ENCODE data around the gene NTHL1. TPM values are rescaled to one million over a fixed set of nuclear protein-coding genes. Genes with fewer than 3 reads are reported as not detected.

NTHL1 gene
- total and polyA plus RNA-seq, 5 experiments from 2014 or later, result 9.1 to 20.0 (median 13.1) TPM

DNA sequence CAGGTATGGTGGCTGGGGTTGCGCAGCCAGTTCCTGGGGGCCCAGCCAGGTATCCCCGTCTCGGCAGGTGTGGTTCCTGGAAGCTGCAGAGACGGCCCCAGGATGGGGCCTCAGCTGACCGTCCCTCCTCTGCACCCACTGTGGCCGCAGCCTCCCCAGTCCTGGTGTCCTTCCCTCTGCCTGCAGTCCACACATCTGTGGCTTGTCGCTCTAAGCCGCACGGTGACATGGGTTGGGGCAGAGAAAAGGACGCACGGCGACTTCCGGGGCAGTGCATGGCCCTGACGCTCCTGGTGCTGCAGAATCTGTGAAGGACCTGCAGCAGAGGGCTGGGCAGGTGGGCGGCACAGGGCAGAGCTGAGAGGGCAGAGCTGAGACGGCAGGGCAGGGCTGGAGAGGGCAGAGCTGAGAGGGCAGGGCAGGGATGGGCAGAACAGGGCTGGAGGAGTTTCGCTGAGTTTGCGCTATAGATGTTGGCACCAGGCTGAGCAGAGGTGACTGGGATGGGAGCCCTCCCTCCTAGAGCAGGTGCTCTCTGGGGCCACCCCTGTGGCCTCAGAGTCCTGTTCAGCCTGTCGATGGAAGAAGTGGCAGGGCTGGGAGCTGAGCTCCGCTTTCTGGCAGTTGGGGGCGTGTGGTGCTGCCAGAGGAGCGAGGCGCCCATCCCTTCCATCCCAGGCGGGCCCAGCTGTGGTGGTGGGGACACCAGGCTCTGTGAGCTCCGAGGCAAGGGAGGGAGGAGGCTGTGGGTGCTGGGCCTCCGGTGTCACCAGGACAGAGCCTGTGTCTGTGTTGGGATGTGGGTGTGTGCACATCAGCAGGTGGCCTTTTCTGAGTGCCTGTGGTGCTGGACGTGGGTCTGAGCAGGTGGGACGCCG is 23.2 kb upstream of the NTHL1 start:
- peaks cover 0 to 50% (median 16%) of the 10 kb centered on the region in 3 donors for H3K36me3 Mint-ChIP-seq
- no peaks in the 10 kb centered on the region for H3K9me3 Mint-ChIP-seq
- no peak for ATAC-seq
- H3K4me3 Mint-ChIP-seq, result no peak overlapping the region
- POLR2A ChIA-PET, result no interaction called here
- no peak overlapping the region for H3K27ac Mint-ChIP-seq
- H3K4me1 Mint-ChIP-seq, result no peaks in the 10 kb centered on the region
- DNase-seq, result no peak
- no peaks in the 10 kb centered on the region for H3K27me3 Mint-ChIP-seq

DNA sequence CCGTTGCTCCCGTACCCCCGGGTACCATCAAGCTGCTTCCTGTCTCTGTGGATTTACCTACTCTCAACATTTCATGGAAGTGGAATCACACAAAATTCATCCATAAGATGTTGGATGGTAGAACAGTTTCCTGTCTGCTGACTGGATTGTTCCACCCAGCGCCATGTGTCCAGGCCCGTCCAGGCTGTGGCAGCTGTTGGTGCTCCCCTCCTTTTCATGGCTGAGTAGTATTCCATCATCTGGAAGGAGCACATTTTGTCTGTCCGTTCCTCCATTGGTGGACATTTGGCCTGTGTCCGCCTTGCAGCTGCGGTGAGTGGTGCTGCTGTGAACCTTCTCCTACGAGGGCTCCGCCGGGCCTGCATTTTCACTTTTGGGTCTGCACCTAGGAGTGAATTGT is 18.5 kb upstream of the NTHL1 start:
- POLR2A ChIA-PET, result no interaction called here
- Mint-ChIP-seq H3K36me3 (peaks cover 0 to 40% (median 8%) of the 10 kb centered on the region in 3 donors), H3K27ac (peak overlapping the region in 2 of 10 donors; percentile 25 to 53)

DNA sequence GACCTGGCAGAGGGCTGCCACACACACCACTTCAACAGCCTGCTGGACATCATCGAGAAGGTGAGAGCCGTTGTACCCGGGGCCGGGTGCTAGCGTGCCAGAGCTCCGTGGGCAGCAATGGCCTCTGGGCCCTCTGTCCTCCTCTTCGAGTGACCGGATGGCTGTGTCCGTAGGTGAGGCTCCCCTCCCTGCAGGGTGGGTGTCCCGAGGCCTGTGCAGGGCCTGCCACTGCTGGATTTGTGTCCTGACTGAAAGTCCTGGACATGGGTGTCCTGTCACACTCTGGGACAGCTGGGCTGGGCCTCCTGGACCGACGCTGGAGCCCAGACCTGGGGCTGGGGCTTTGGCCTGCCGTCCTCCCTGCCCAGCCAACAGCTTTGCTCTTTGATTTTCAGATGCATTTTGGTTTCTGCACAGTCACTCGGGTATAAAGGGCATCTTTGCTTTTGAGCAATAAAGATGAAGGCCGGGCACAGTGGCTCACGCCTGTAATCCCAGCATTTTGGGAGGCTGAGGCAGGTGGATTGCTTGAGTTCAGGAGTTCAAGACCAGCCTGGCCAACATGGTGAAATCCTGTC is 16.8 kb upstream of the NTHL1 start:
- H3K9me3 Mint-ChIP-seq, result no peaks in the 10 kb centered on the region
- no peaks in the 10 kb centered on the region for H3K4me1 Mint-ChIP-seq
- DNase-seq (no peak), ATAC-seq (no peak)
- no peak overlapping the region for H3K4me3 Mint-ChIP-seq
- POLR2A ChIA-PET, result interaction anchor here (0.6 to 0.7 kb wide), 3 partner anchors 24 to 87 kb away, joined by 3 to 6 read pairs (median 3); no protein-coding TSS in a partner anchor
- no peaks in the 10 kb centered on the region for H3K27me3 Mint-ChIP-seq
- peaks cover 0 to 35% (median 8%) of the 10 kb centered on the region in 3 donors for H3K36me3 Mint-ChIP-seq
- H3K27ac Mint-ChIP-seq, result no peak overlapping the region

More for the DNA sequence above, 18.5 kb upstream of the NTHL1 start:
- Mint-ChIP-seq H3K9me3 (no peaks in the 10 kb centered on the region), H3K27me3 (no peaks in the 10 kb centered on the region), H3K4me1 (no peaks in the 10 kb centered on the region), H3K4me3 (no peak overlapping the region)
- ATAC-seq, result no peak
- DNase-seq, result no peak

DNA sequence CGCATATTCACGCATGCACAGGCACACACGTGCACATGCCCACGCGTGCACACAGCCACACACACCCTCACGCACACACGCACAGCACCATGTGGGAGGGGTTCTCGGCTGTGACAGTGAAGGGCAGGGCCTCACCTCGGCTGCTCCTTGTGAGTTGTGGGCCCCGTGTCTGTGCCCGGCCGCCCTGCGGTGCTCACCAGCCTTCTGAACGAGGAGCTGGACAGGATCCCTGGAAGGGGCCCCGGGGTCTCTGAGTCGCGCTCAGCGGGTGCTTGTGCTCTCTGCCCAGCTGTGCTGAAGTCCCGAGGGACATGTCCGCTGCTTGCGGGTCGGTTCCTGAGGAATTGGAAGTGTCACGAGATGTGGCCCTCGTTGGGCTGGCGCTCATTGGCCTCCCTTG is 16.2 kb upstream of the NTHL1 start:
- Mint-ChIP-seq H3K36me3 (peaks cover 0 to 33% (median 8%) of the 10 kb centered on the region in 3 donors), H3K4me3 (no peak overlapping the region), H3K27ac (no peak overlapping the region), H3K9me3 (no peaks in the 10 kb centered on the region), H3K4me1 (no peaks in the 10 kb centered on the region), H3K27me3 (no peaks in the 10 kb centered on the region)
- POLR2A ChIA-PET, result no interaction called here
- no peak for ATAC-seq
- DNase-seq, result no peak

DNA sequence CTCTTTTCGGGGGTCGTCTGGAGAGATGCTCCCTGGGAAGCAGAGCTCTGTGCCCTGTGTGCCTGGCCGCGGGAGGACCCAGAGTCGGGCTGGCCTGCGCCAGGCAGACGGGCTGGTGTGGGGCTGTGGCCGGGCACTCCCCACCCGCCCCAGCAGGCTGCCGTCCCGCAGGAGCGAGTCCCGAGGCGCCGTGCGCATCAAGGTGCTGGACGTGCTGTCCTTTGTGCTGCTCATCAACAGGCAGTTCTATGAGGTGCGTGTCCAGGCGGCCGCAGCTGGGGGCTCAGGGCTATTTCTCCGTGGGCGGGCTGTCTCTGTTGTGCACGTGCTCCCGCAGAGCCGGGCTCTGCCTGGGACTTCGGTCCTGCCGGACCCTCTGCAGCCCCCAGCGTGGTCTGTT is 15.2 kb upstream of the NTHL1 start:
- Mint-ChIP-seq H3K4me3 (no peak overlapping the region), H3K27ac (no peak overlapping the region), H3K9me3 (no peaks in the 10 kb centered on the region), H3K4me1 (peaks cover 0 to 6% (median 0%) of the 10 kb centered on the region in 4 donors), H3K27me3 (no peaks in the 10 kb centered on the region), H3K36me3 (peaks cover 0 to 33% (median 8%) of the 10 kb centered on the region in 3 donors)
- POLR2A ChIA-PET, result no interaction called here
- no peak for DNase-seq
- ATAC-seq, result no peak

DNA sequence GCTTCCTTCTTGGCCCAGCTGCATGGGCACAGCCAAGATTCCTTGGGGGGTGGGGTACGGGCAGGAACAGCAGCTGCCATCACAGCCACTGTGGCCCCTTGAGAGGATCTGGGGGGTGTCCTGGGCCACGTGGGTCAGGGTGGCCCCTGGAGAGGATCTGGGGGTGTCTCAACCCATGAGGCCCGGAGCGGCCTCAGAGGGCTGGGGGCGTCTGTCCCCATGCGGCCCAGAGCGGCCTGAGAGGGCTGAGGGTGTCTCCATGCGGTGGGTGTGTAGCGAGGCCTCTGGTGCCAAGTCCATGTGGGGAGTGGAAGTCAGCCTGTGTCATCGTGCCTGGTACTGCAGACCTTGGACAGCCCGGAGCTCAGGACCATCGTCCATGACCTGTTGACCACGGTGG is 13.9 kb upstream of the NTHL1 start:
- H3K27me3 Mint-ChIP-seq, result no peaks in the 10 kb centered on the region
- peaks cover 0 to 33% (median 6%) of the 10 kb centered on the region in 3 donors for H3K36me3 Mint-ChIP-seq
- POLR2A ChIA-PET, result interaction anchor here (0.5 to 0.6 kb wide), 2 partner anchors 11 to 35 kb away, joined by 4 to 5 read pairs; partner anchors contain the start of gene NHERF2
- no peaks in the 10 kb centered on the region for H3K9me3 Mint-ChIP-seq
- peaks cover 0 to 6% (median 2%) of the 10 kb centered on the region in 4 donors for H3K4me1 Mint-ChIP-seq
- ATAC-seq, result no peak
- H3K4me3 Mint-ChIP-seq, result no peak overlapping the region
- H3K27ac Mint-ChIP-seq, result peak overlapping the region in 1 of 10 donors; percentile 60
- no peak for DNase-seq

DNA sequence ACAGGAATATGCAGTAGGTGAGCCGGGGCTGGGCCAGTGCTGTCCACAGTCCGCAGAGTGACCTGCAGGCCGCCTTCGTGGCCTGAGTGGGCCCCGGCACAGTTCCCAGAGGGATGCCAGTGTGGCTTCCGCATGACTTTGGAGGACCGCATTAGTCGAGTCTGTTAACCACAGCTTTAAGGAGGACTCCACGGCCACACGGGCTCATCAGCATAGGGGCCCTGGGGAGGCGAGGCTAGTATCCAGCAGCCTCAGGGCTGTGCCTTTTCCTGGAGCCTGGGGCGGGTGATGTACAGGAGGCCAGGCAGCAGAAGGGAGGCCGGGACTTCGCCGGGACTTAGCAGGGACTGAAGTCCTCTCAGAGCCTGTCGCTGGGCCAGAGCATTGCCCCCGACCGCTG is 13.4 kb upstream of the NTHL1 start:
- no peak for DNase-seq
- no peak overlapping the region for H3K4me3 Mint-ChIP-seq
- no peak overlapping the region for H3K27ac Mint-ChIP-seq
- peaks cover 0 to 30% (median 3%) of the 10 kb centered on the region in 3 donors for H3K36me3 Mint-ChIP-seq
- no peaks in the 10 kb centered on the region for H3K9me3 Mint-ChIP-seq
- peaks cover 0 to 6% (median 2%) of the 10 kb centered on the region in 4 donors for H3K4me1 Mint-ChIP-seq
- no peaks in the 10 kb centered on the region for H3K27me3 Mint-ChIP-seq
- ATAC-seq, result no peak
- POLR2A ChIA-PET, result no interaction called here

DNA sequence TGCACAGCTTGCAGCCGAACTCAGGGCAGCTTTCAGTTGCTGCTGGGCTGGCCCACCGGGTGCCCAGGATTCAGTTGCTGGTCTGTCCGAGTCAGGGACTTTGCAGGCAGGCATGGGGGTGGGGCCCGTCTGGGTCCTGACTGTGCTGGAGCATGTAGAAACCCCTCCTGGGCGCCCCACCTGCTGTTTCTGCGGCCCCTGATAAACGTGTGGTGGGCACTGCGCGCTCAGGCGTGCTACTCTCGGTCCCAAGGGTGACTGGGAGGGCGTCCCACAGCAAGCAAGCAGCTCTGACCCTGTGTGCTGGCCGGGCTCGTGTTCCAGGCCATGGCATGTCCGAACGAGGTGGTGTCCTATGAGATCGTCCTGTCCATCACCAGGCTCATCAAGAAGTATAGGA is 12.7 kb upstream of the NTHL1 start:
- H3K27me3 Mint-ChIP-seq, result no peaks in the 10 kb centered on the region
- peaks cover 0 to 6% (median 4%) of the 10 kb centered on the region in 4 donors for H3K4me1 Mint-ChIP-seq
- no peak overlapping the region for H3K27ac Mint-ChIP-seq
- no peaks in the 10 kb centered on the region for H3K9me3 Mint-ChIP-seq
- no peak for DNase-seq
- H3K36me3 Mint-ChIP-seq, result peaks cover 0 to 31% (median 0%) of the 10 kb centered on the region in 3 donors
- POLR2A ChIA-PET, result no interaction called here
- H3K4me3 Mint-ChIP-seq, result no peak overlapping the region
- ATAC-seq, result no peak

DNA sequence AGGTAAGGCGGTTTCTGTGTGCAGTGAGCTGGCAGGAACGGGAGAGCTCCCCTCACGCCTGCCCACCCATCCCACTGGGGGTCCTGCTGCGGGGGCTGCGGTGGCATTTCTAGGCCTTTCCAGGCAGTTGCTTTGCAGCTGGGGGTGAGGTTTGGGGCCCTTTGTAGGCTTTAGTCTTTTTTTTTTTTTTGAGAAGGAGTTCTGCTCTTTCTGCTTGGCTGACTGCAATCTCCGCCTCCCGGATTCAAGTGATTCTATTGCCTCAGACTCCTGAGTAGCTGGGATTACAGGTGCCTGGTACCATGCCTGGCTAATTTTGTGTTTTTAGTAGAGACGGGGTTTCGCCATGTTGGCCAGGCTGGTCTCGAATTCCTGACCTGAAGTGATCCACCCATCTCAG is 11.2 kb upstream of the NTHL1 start:
- Mint-ChIP-seq H3K4me3 (no peak overlapping the region), H3K4me1 (peaks cover 0 to 6% (median 4%) of the 10 kb centered on the region in 4 donors), H3K27me3 (no peaks in the 10 kb centered on the region), H3K9me3 (no peaks in the 10 kb centered on the region), H3K36me3 (peaks cover 0 to 30% (median under 1%) of the 10 kb centered on the region in 3 donors), H3K27ac (no peak overlapping the region)
- POLR2A ChIA-PET, result no interaction called here
- ATAC-seq (no peak), DNase-seq (no peak)

DNA sequence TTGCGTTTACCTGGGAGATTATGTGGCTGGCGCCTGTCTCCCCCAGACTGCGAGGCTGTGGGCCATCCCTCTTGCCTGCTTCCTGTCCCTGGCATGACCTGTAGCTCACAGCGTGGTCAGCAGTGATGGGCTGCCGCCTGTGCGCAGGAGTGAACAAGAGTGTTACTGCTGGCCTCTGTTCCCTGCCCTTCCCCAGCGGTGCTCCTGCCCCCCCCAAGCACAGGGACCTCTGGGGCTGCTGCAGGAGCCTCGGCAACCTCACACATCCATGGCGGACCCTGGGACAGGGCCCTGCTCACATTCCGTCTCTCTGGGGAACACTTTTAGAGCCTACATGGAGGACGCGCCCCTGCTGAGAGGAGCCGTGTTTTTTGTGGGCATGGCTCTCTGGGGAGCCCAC is 10.8 kb upstream of the NTHL1 start:
- Mint-ChIP-seq H3K27me3 (no peaks in the 10 kb centered on the region), H3K4me1 (peaks cover 0 to 6% (median 4%) of the 10 kb centered on the region in 4 donors), H3K36me3 (peaks cover 0 to 34% (median 2%) of the 10 kb centered on the region in 3 donors), H3K27ac (peak overlapping the region in 2 of 10 donors; percentile 29 to 60), H3K4me3 (no peak overlapping the region), H3K9me3 (no peaks in the 10 kb centered on the region)
- DNase-seq (no peak), ATAC-seq (no peak)
- POLR2A ChIA-PET, result no interaction called here

DNA sequence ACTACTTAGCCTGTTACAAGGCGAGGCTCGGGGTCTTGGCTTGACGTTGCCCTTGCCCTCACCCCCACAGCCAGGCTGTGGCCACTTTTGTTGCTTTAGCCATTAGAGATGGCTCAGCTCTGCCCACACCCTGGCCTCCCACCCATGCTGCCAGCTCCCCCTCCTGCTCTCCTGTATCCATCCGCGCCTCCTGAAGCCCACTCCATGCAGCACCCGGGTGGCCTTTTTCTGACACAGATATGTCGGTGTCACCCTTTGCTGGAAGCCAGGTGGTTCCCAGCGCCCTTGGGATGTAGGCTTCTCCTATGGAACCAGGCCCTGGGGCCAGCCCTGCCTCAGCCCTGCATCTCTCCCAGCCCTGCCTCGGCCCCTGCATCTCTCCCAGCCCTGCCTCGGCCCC is 9.8 kb upstream of the NTHL1 start:
- H3K36me3 Mint-ChIP-seq, result peaks cover 0 to 34% (median 2%) of the 10 kb centered on the region in 3 donors
- no peak for ATAC-seq
- H3K27me3 Mint-ChIP-seq, result no peaks in the 10 kb centered on the region
- no peak overlapping the region for H3K4me3 Mint-ChIP-seq
- no peak for DNase-seq
- POLR2A ChIA-PET, result interaction anchor here (0.6 to 1.5 kb wide), 2 partner anchors 10 to 97 kb away, joined by 4 to 5 read pairs; partner anchors contain the start of genes NTHL1 and TSC2
- no peak overlapping the region for H3K27ac Mint-ChIP-seq
- H3K9me3 Mint-ChIP-seq, result no peaks in the 10 kb centered on the region
- H3K4me1 Mint-ChIP-seq, result peaks cover 0 to 6% (median 5%) of the 10 kb centered on the region in 4 donors

DNA sequence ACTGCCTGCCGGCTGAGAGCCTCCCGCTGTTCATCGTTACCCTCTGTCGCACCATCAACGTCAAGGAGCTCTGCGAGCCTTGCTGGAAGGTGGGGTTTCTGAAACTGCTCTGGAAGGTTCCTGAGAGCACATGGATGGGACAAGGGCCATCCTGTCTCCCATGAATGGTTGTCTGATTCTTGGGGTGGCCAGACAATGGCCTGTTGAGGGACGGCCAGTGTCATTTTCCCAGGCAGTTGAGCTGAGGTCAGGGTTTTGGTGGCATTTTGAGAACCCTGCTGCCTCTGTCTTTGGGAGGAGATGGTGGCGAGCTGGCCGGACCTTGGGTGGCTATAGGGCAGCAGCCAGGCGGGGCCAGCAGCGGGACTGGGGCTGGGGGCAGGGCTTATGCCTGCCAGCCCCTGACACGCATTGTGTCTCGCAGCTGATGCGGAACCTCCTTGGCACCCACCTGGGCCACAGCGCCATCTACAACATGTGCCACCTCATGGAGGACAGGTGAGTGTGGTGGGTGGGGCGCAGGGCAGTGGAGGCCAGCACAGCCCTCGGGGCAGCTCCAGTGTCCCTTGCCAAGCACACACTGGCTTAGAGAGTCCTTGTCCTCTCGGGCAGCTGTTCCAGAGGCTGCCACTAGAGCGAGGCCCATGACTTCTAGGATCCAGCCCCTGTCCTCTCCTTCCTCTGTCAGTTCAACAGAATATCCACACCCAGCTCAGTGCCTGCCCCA is 9.2 kb upstream of the NTHL1 start:
- H3K9me3 Mint-ChIP-seq, result no peaks in the 10 kb centered on the region
- no peak overlapping the region for H3K27ac Mint-ChIP-seq
- ATAC-seq, result no peak
- DNase-seq, result no peak
- peaks cover 0 to 34% (median 2%) of the 10 kb centered on the region in 3 donors for H3K36me3 Mint-ChIP-seq
- peaks cover 0 to 6% (median 5%) of the 10 kb centered on the region in 4 donors for H3K4me1 Mint-ChIP-seq
- POLR2A ChIA-PET, result interaction anchor here (0.6 to 1.5 kb wide), 2 partner anchors 9 to 98 kb away, joined by 4 to 5 read pairs; partner anchors contain the start of genes NTHL1 and TSC2
- no peaks in the 10 kb centered on the region for H3K27me3 Mint-ChIP-seq
- H3K4me3 Mint-ChIP-seq, result no peak overlapping the region
